ENCODE results near the gene DHDH. TPM values are rescaled to one million over a fixed set of nuclear protein-coding genes. Genes with fewer than 3 reads are reported as not detected.
"Not testable (repeated sequence)": the region's sequence is repeated elsewhere in the genome, so short reads cannot be mapped to it uniquely, and the experiment has no call there.

The DHDH gene
- total RNA-seq, 2 donors from 2014 or later = 0.56 TPM; not detected in 1

GRCh38 chr19:48913114-48913889 is 20.2 kb upstream of the DHDH start:
- intact Hi-C loops (cut with DNase I, micrococcal nuclease) = no loop called here
- peak; percentile 28 for ATAC-seq
- DNase-seq = no peak

- ATAC-seq (no peak), DNase-seq (no peak)
- intact Hi-C loops (cut with DNase I, micrococcal nuclease) = no loop called here
These were observed 19.3 kb upstream of the DHDH start for GRCh38 chr19:48914181-48914580.

GRCh38 chr19:48915757-48916156 is 17.7 kb upstream of the DHDH start:
- DNase-seq (no peak), ATAC-seq (no peak)
- intact Hi-C loops (cut with DNase I, micrococcal nuclease) = no loop called here

GRCh38 chr19:48918071-48918470 is 15.4 kb upstream of the DHDH start:
- no peak for ATAC-seq
- intact Hi-C loops (cut with DNase I, micrococcal nuclease) = no loop called here
- no peak for DNase-seq

- no peak for DNase-seq
- peak; percentile 40 for ATAC-seq
- intact Hi-C loops (cut with DNase I, micrococcal nuclease) = no loop called here
These were observed 14.7 kb upstream of the DHDH start for GRCh38 chr19:48918801-48919247.

- ATAC-seq; DNase-seq; intact Hi-C loops (cut with DNase I, micrococcal nuclease): not testable (repeated sequence)
These were observed 14.2 kb upstream of the DHDH start for GRCh38 chr19:48919271-48919670.

- DNase-seq = no peak
- ATAC-seq = no peak
- intact Hi-C loops (cut with DNase I, micrococcal nuclease) = no loop called here
These were observed 12.6 kb upstream of the DHDH start for GRCh38 chr19:48920949-48921348.

GRCh38 chr19:48921721-48922500 is 11.6 kb upstream of the DHDH start:
- no peak for DNase-seq
- intact Hi-C loops (cut with DNase I, micrococcal nuclease) = no loop called here
- no peak for ATAC-seq

GRCh38 chr19:48922548-48923490 is 10.7 kb upstream of the DHDH start:
- DNase-seq (no peak), ATAC-seq (no peak)
- intact Hi-C loops (cut with DNase I, micrococcal nuclease) = no loop called here

- intact Hi-C loops (cut with DNase I, micrococcal nuclease) = no loop called here
- ATAC-seq (peak; percentile 24), DNase-seq (no peak)
These were observed 8.2 kb upstream of the DHDH start for GRCh38 chr19:48925240-48925843.

- peak; percentile 22 for ATAC-seq
- intact Hi-C loops (cut with DNase I, micrococcal nuclease); DNase-seq: not testable (repeated sequence)
These were observed 7.6 kb upstream of the DHDH start for GRCh38 chr19:48925890-48926289.

GRCh38 chr19:48926909-48927308 is 6.6 kb upstream of the DHDH start:
- DNase-seq (no peak), ATAC-seq (peak; percentile 25)
- intact Hi-C loops (cut with DNase I, micrococcal nuclease) = no loop called here

GRCh38 chr19:48927692-48928091 is 5.8 kb upstream of the DHDH start:
- DNase-seq; intact Hi-C loops (cut with DNase I, micrococcal nuclease); ATAC-seq: not testable (repeated sequence)

GRCh38 chr19:48928164-48929025 is 5.1 kb upstream of the DHDH start:
- no peak for DNase-seq
- peak; percentile 9 for ATAC-seq
- intact Hi-C loops (cut with DNase I, micrococcal nuclease) = no loop called here

GRCh38 chr19:48934837-48935236 is 1.3 kb downstream of the DHDH start:
- no peak for DNase-seq
- intact Hi-C loops (cut with DNase I, micrococcal nuclease) = no loop called here
- ATAC-seq = no peak

- intact Hi-C loops (cut with DNase I, micrococcal nuclease) = no loop called here
- no peak for DNase-seq
- ATAC-seq = no peak
These were observed 2.4 kb downstream of the DHDH start for GRCh38 chr19:48935864-48936263.

- DNase-seq (no peak), ATAC-seq (no peak)
- intact Hi-C loops (cut with DNase I, micrococcal nuclease) = no loop called here
These were observed 4.8 kb downstream of the DHDH start for GRCh38 chr19:48938256-48938655.

GRCh38 chr19:48940902-48941301 is 7.4 kb downstream of the DHDH start:
- intact Hi-C loops (cut with DNase I, micrococcal nuclease) = no loop called here
- DNase-seq = no peak
- no peak for ATAC-seq

Data from left colon (tissue), 2 donors.